ENCODE results near the gene TMTC4.

The TMTC4 gene

DNA sequence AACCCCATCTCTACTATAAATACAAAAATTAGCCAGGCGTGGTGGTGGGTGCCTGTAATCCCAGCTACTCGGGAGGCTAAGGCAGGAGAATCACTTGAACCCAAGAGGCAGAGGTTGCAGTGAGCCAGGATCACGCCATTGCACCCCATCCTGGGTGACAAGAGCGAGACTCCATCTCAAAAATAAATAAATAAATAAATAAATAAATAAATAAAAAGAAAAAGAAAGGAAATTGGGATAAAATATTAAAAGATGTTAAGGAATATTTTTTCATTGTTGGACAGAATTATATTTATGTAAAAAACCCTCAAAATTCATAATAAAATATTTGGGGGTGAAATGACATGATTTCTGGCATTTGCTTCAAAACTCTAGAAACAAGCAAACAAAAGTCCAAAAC is 97.4 kb downstream of the TMTC4 start (continued):
- TF ChIP-seq, protein P1, sequence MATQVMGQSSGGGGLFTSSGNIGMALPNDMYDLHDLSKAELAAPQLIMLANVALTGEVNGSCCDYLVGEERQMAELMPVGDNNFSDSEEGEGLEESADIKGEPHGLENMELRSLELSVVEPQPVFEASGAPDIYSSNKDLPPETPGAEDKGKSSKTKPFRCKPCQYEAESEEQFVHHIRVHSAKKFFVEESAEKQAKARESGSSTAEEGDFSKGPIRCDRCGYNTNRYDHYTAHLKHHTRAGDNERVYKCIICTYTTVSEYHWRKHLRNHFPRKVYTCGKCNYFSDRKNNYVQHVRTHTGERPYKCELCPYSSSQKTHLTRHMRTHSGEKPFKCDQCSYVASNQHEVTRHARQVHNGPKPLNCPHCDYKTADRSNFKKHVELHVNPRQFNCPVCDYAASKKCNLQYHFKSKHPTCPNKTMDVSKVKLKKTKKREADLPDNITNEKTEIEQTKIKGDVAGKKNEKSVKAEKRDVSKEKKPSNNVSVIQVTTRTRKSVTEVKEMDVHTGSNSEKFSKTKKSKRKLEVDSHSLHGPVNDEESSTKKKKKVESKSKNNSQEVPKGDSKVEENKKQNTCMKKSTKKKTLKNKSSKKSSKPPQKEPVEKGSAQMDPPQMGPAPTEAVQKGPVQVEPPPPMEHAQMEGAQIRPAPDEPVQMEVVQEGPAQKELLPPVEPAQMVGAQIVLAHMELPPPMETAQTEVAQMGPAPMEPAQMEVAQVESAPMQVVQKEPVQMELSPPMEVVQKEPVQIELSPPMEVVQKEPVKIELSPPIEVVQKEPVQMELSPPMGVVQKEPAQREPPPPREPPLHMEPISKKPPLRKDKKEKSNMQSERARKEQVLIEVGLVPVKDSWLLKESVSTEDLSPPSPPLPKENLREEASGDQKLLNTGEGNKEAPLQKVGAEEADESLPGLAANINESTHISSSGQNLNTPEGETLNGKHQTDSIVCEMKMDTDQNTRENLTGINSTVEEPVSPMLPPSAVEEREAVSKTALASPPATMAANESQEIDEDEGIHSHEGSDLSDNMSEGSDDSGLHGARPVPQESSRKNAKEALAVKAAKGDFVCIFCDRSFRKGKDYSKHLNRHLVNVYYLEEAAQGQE (tag by site-specific recombination; IDR thresholded peaks at IDR 0.05) = 0 out of 2 replicates have a peak, but pooled peaks have one; percentile 25
- TF ChIP-seq ZNF140 (tag by site-specific recombination; IDR thresholded peaks at IDR 0.05) (peak; percentile 44; the same call in 1 of the 2 replicates), ZBTB8A (tag by site-specific recombination; IDR thresholded peaks at IDR 0.05) (0 out of 2 replicates have a peak, but pooled peaks have one; percentile 33), ZNF433 (tag by site-specific recombination; IDR thresholded peaks at IDR 0.05; ENCODE audit: low read depth) (0 out of 2 replicates have a peak, but pooled peaks have one; percentile 16), ZNF555 (tag by site-specific recombination; conservative IDR thresholded peaks at IDR 0.05) (peak; percentile 40)

DNA sequence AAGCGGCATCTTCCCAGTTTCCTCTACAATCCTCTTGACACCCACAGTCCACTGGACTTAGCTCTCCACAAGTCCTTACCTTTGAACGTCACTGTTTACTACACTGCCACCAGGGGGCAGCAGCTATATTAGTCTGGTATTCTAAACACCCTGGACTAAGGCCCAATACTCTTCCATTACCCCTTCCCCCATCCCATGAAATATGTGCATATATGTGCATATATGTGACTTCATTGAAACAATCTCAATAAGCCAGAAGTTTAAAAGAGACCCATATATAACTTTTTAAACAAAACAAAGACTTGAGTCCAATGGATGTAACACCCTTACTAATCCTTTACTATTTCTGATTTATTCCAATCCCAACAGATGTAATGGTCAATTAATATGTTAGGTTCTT is 101.5 kb downstream of the TMTC4 start:
- TF ChIP-seq ZNF280C (tag by site-specific recombination; IDR thresholded peaks at IDR 0.05) = no peak
- no peak for TF ChIP-seq ZNF426 (tag by site-specific recombination; IDR thresholded peaks at IDR 0.05)
- peak; percentile 54 for TF ChIP-seq ZNF654 (tag by site-specific recombination; IDR thresholded peaks at IDR 0.05; ENCODE audit: low read depth)
- TF ChIP-seq SALL2 (tag by site-specific recombination; IDR thresholded peaks at IDR 0.05; ENCODE audit: borderline replicate concordance) = no peak
- POLR2A ChIA-PET = no interaction called here

GRCh38 chr13:100566543-100566942 is 108.1 kb downstream of the TMTC4 start:
- Histone ChIP-seq H3K4me3 (ENCODE audit: low read depth, low read length) (no peak overlapping the region), H3K36me3 (ENCODE audit: control insufficient read depth in 2 of 2, insufficient read depth in 1 of 2, low read length in 2 of 2) (no peaks in the 10 kb centered on the region), H3K27ac (ENCODE audit: extremely low read depth, low read depth, low read length) (no peak overlapping the region), H3K9me3 (ENCODE audit: control insufficient read depth, insufficient read depth, low read depth, low read length) (no peaks in the 10 kb centered on the region), H3K4me1 (ENCODE audit: control insufficient read depth, insufficient read depth, low read length) (no peaks in the 10 kb centered on the region)
- POLR2A ChIA-PET = no interaction called here
- CTCF ChIA-PET = interaction anchor here (0.6 kb wide), 1 partner anchor 153 kb away, joined by 3 read pairs; no protein-coding TSS in a partner anchor
- no peak for TF ChIP-seq HIC1 (tag by site-specific recombination; IDR thresholded peaks at IDR 0.05)
- TF ChIP-seq, protein P2, sequence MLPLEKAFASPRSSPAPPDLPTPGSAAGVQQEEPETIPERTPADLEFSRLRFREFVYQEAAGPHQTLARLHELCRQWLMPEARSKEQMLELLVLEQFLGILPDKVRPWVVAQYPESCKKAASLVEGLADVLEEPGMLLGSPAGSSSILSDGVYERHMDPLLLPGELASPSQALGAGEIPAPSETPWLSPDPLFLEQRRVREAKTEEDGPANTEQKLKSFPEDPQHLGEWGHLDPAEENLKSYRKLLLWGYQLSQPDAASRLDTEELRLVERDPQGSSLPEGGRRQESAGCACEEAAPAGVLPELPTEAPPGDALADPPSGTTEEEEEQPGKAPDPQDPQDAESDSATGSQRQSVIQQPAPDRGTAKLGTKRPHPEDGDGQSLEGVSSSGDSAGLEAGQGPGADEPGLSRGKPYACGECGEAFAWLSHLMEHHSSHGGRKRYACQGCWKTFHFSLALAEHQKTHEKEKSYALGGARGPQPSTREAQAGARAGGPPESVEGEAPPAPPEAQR (tag by site-specific recombination; IDR thresholded peaks at IDR 0.05) = no peak
- no peak for TF ChIP-seq YY1 (tag by site-specific recombination; IDR thresholded peaks at IDR 0.05)
- TF ChIP-seq ZNF146 (tag by site-specific recombination; IDR thresholded peaks at IDR 0.05) = no peak
- TF ChIP-seq ZNF2 (tag by site-specific recombination; IDR thresholded peaks at IDR 0.05) = no peak
- no peak for TF ChIP-seq OSR2 (tag by site-specific recombination; IDR thresholded peaks at IDR 0.05)
- no peak for TF ChIP-seq SCRT2 (tag by site-specific recombination; IDR thresholded peaks at IDR 0.05)
- no peak for TF ChIP-seq ZNF596 (tag by site-specific recombination; IDR thresholded peaks at IDR 0.05)
- TF ChIP-seq, protein P3, sequence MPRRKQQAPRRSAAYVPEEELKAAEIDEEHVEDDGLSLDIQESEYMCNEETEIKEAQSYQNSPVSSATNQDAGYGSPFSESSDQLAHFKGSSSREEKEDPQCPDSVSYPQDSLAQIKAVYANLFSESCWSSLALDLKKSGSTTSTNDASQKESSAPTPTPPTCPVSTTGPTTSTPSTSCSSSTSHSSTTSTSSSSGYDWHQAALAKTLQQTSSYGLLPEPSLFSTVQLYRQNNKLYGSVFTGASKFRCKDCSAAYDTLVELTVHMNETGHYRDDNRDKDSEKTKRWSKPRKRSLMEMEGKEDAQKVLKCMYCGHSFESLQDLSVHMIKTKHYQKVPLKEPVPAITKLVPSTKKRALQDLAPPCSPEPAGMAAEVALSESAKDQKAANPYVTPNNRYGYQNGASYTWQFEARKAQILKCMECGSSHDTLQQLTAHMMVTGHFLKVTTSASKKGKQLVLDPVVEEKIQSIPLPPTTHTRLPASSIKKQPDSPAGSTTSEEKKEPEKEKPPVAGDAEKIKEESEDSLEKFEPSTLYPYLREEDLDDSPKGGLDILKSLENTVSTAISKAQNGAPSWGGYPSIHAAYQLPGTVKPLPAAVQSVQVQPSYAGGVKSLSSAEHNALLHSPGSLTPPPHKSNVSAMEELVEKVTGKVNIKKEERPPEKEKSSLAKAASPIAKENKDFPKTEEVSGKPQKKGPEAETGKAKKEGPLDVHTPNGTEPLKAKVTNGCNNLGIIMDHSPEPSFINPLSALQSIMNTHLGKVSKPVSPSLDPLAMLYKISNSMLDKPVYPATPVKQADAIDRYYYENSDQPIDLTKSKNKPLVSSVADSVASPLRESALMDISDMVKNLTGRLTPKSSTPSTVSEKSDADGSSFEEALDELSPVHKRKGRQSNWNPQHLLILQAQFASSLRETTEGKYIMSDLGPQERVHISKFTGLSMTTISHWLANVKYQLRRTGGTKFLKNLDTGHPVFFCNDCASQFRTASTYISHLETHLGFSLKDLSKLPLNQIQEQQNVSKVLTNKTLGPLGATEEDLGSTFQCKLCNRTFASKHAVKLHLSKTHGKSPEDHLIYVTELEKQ (tag by site-specific recombination; IDR thresholded peaks at IDR 0.05; ENCODE audit: borderline replicate concordance) = no peak

More for the DNA sequence above, 101.5 kb downstream of the TMTC4 start:
- Histone ChIP-seq H3K4me3 (ENCODE audit: low read depth, low read length) (no peak overlapping the region), H3K9me3 (ENCODE audit: control insufficient read depth, insufficient read depth, low read depth, low read length) (no peaks in the 10 kb centered on the region), H3K4me1 (ENCODE audit: control insufficient read depth, insufficient read depth, low read length) (no peaks in the 10 kb centered on the region), H3K36me3 (ENCODE audit: control insufficient read depth in 2 of 2, insufficient read depth in 1 of 2, low read length in 2 of 2) (no peaks in the 10 kb centered on the region), H3K27ac (ENCODE audit: extremely low read depth, low read depth, low read length) (no peak overlapping the region)
- CTCF ChIA-PET = interaction anchor here (0.6 to 2.9 kb wide), 20 partner anchors 9 to 1021 kb away, joined by 3 to 13 read pairs (median 4); partner anchors contain the start of gene GGACT
